ENCODE measurements around the gene RANBP1. TPM values are rescaled to one million over a fixed set of nuclear protein-coding genes. Genes with fewer than 3 reads are reported as not detected.

The RANBP1 gene
- total and polyA plus RNA-seq, 2 of the 13 experiments (the other 11 are each of a cell fraction or from before 2014, with no cell fraction given) = 181 to 492 TPM

GRCh38 chr22:20079745-20080444 lies 36.0 kb upstream of the RANBP1 start, which contains the start of gene DGCR8 (continued):
- TF ChIP-seq DMTF1 (CRISPR knock-in tag; IDR thresholded peaks at IDR 0.05) = no peak
- peak; percentile 62; the same call in 1 of the 2 replicates for TF ChIP-seq THAP9 (CRISPR knock-in tag; IDR thresholded peaks at IDR 0.05; ENCODE audit: borderline replicate concordance)
- TF ChIP-seq ZMYM3 (CRISPR knock-in tag; IDR thresholded peaks at IDR 0.05) = 0 out of 2 replicates have a peak, but pooled peaks have one; percentile 13
- TF ChIP-seq RBFOX2 (IDR thresholded peaks at IDR 0.05; ENCODE audit: low read depth, low read length) = peak; percentile 87
- TF ChIP-seq ZNF704 (CRISPR knock-in tag; IDR thresholded peaks at IDR 0.05; ENCODE audit: borderline replicate concordance) = 0 out of 2 replicates have a peak, but pooled peaks have one; percentile 56
- TF ChIP-seq HMG20B (CRISPR knock-in tag; conservative IDR thresholded peaks at IDR 0.05) = no peak; the same call in 1 of the 2 replicates
- TF ChIP-seq ZNF362 (CRISPR knock-in tag; IDR thresholded peaks at IDR 0.05; ENCODE audit: borderline replicate concordance) = peak; percentile 35; the same call in 1 of the 2 replicates
- TF ChIP-seq ZKSCAN5 (CRISPR knock-in tag; IDR thresholded peaks at IDR 0.05) = no peak
- TF ChIP-seq HOMEZ (CRISPR knock-in tag; IDR thresholded peaks at IDR 0.05; ENCODE audit: low read depth) = 0 out of 2 replicates have a peak, but pooled peaks have one; percentile 39
- peak; percentile 92 for TF ChIP-seq PHF20 (CRISPR knock-in tag; IDR thresholded peaks at IDR 0.05)
- TF ChIP-seq BATF2 (CRISPR knock-in tag; IDR thresholded peaks at IDR 0.05) = peak; percentile 90
- peak; percentile 85; the same call in 1 of the 2 replicates for TF ChIP-seq ZSCAN21 (CRISPR knock-in tag; IDR thresholded peaks at IDR 0.05; ENCODE audit: borderline replicate concordance)
- no peak for TF ChIP-seq TRIM24 (CRISPR knock-in tag; IDR thresholded peaks at IDR 0.05)
- TF ChIP-seq ZNF18 (CRISPR knock-in tag; IDR thresholded peaks at IDR 0.05; ENCODE audit: insufficient replicate concordance) = no peak
- peak; percentile 99 for TF ChIP-seq YEATS2 (CRISPR knock-in tag; IDR thresholded peaks at IDR 0.05; ENCODE audit: borderline replicate concordance)
